GM12878 (cell line): Measurements from ENCODE around the gene TMEM114. TPM values are rescaled to one million over a fixed set of nuclear protein-coding genes. Genes with fewer than 3 reads are reported as not detected.

Source experiments
- ATAC-seq: fragments of 200-7000 bp; cut with Tn5 transposase; 3 replicates; pipeline ENCODE4 v1.9.1; 2020; ENCODE audit warnings: mild to moderate bottlenecking, moderate library complexity
- BruUV-seq: library from RNA; stranded (reverse); fragments of 400-500 nt; replicated peaks from 2 replicates; lab custom pipeline; 2021; lab: Mats Ljungman, UMichigan
- CTCF ChIA-PET: fragments of 300-600 bp; sonication (Branson Sonifier 250); formaldehyde crosslinking; extraction: SDS; loops from one replicate; lab custom pipeline; 2021; ENCODE audit warnings: inconsistent platforms; lab: Yijun Ruan, JAX
- POLR2A ChIA-PET: fragments of 350-600 bp; formaldehyde crosslinking; extraction: SDS; loops from one replicate; lab custom pipeline; 2021; ENCODE audit warnings: inconsistent platforms; lab: Charles Lee
- RAD21 ChIA-PET: fragments of 300-600 bp; sonication (Branson Sonifier 250); formaldehyde crosslinking; loops from one replicate; lab custom pipeline; 2023; ENCODE audit warnings: antibody characterized with exemption; ENCODE audit not compliant: unreplicated experiment; lab: Charles Lee
- SMC1A ChIA-PET: fragments of 300-600 bp; sonication (Branson Sonifier 250); formaldehyde crosslinking; loops from one replicate; lab custom pipeline; 2023; ENCODE audit not compliant: unreplicated experiment, uncharacterized antibody; lab: Charles Lee
- DNase-seq: peaks from one replicate; pipeline ENCODE4 v3.0.0-alpha.2; 2011; ENCODE audit warnings: low read depth, low spot score
- FAIRE-seq: peaks from 3 replicates; lab custom pipeline; 2011; peaks lifted over from hg19 to GRCh38; lab: Jason Lieb, UNC
- H2AFZ ChIP-seq: 2 replicates; pipeline ENCODE4 v1.6.0; 2011; ENCODE audit warnings: low read depth, low read length, control low read depth; ENCODE audit not compliant: control insufficient read depth
- H3K27ac ChIP-seq: 2 replicates; pipeline ENCODE4 v1.5.1; 2011; ENCODE audit warnings: control low read depth; ENCODE audit not compliant: control insufficient read depth, insufficient read depth
- H3K27me3 ChIP-seq, 2 experiments: replicated peaks in 1 of 2; 2 replicates each; pipeline versions ENCODE4 v1.6.0 to v1.6.1; 2011; ENCODE audit warnings: low read length in 1 of 2; ENCODE audit not compliant: control insufficient read depth in 2 of 2, insufficient read depth in 2 of 2
- H3K36me3 ChIP-seq, 2 experiments: 2 replicates each; pipeline ENCODE4 v1.5.1; 2011; ENCODE audit warnings: low read length in 1 of 2; ENCODE audit not compliant: control insufficient read depth in 2 of 2, insufficient read depth in 2 of 2
- H3K4me1 ChIP-seq: 2 replicates; pipeline ENCODE4 v1.6.1; 2011; ENCODE audit warnings: mild to moderate bottlenecking, low read length, moderate library complexity, mixed read lengths; ENCODE audit not compliant: control insufficient read depth, insufficient read depth
- H3K4me2 ChIP-seq: 2 replicates; pipeline ENCODE4 v1.6.0; 2011; ENCODE audit warnings: control low read depth; ENCODE audit not compliant: control insufficient read depth, insufficient read depth
- H3K4me3 ChIP-seq: fragments of 200-600 bp; sonication (generic); 2 replicates; pipeline ENCODE4 v1.5.1; 2016
- H3K79me2 ChIP-seq: 2 replicates; pipeline ENCODE4 v1.6.0; 2011; ENCODE audit warnings: low read length; ENCODE audit not compliant: control insufficient read depth, insufficient read depth
- H3K9ac ChIP-seq: 2 replicates; pipeline ENCODE4 v1.8.0; 2011; ENCODE audit warnings: low read length, control low read depth, mixed read lengths; ENCODE audit not compliant: control insufficient read depth, insufficient read depth
- H3K9me3 ChIP-seq: replicated peaks from 3 replicates; pipeline ENCODE4 v1.5.1; 2011; ENCODE audit warnings: mild to moderate bottlenecking, low read length; ENCODE audit not compliant: control insufficient read depth, insufficient read depth
- H4K20me1 ChIP-seq: 2 replicates; pipeline ENCODE4 v1.6.0; 2011; ENCODE audit not compliant: control insufficient read depth, insufficient read depth
- BRCA1 ChIP-seq: IDR thresholded peaks from 2 replicates; pipeline ENCODE4 v1.6.1; 2011; ENCODE audit warnings: low read depth, low read length, improper control_type of control experiment
- CBX3 ChIP-seq: fragments of 200-600 bp; sonication (generic); IDR thresholded peaks from 2 replicates; pipeline ENCODE4 v1.6.1; 2016; ENCODE audit warnings: low read depth, borderline replicate concordance
- DPF2 ChIP-seq: fragments of 450-650 bp; IDR thresholded peaks from 2 replicates; pipeline ENCODE4 v1.6.1; 2017; ENCODE audit warnings: mild to moderate bottlenecking
- RB1 ChIP-seq: fragments of 450-650 bp; formaldehyde crosslinking; IDR thresholded peaks from 2 replicates; pipeline ENCODE4 v1.6.1; 2017; ENCODE audit warnings: mild to moderate bottlenecking, borderline replicate concordance
- SPI1 ChIP-seq: IDR thresholded peaks from 2 replicates; pipeline ENCODE4 v1.6.1; 2011; ENCODE audit warnings: low read depth, mild to moderate bottlenecking, low read length, moderate library complexity, borderline replicate concordance; ENCODE audit not compliant: insufficient read depth
- ZBED1 ChIP-seq: IDR thresholded peaks from 2 replicates; pipeline ENCODE4 v1.6.1; 2016; ENCODE audit warnings: borderline replicate concordance
- ZNF274 ChIP-seq: IDR thresholded peaks from one replicate; pipeline ENCODE4 v1.8.0; 2011; ENCODE audit not compliant: insufficient read length, insufficient read depth
- WGBS: methylation state at CpG from one replicate; pipeline ENCODE4 v1.1.6; 2016; ENCODE audit warnings: low lambda C conversion rate; ENCODE audit not compliant: insufficient replicate concordance, insufficient coverage; ENCODE audit errors: missing lambda C conversion rate; 5-methylcytosine and 5-hydroxymethylcytosine counted together
- in situ Hi-C: fragments of 300-500 bp; cut with MboI; formaldehyde crosslinking; loops from 9 replicates; pipeline ENCODE4 v1.14.3; 2018; ENCODE audit warnings: mixed read lengths
- intact Hi-C: fragments of 100-400 bp; cut with micrococcal nuclease; formaldehyde crosslinking; loops from one replicate; pipeline ENCODE4 v1.14.2; 2022; ENCODE audit not compliant: unreplicated experiment
- polyA plus RNA-seq, 11 experiments: library from polyadenylated mRNA; depleted of rRNA in 4 of 11; unstranded in 6 of 11; stranded (reverse) in 5 of 11; fragments of >200 nt; fragmentation: Nextera tagmentation in 4 of 11; fragmentation: Illumina TruSeq in 1 of 11; extraction: Ambion mirVana in 4 of 11; extraction: Trizol in 1 of 11; gene quantifications; 1 replicate in 1 of 11; 2 replicates in 10 of 11; pipeline versions ENCODE4 v1.2.1 to v1.2.3, GENCODE V29; 2011 to 2016; ENCODE audit warnings: inconsistent platforms in 2 of 11, missing spikeins in 2 of 11, low read depth in 1 of 11
- total RNA-seq, 4 experiments: library from RNA; depleted of rRNA in 3 of 4; stranded (reverse); fragments of >200 nt in 3 of 4; fragmentation: Illumina TruSeq in 1 of 4; extraction: Trizol in 1 of 4; gene quantifications; 2 replicates each; pipeline versions ENCODE4 v1.2.1 to v1.2.3, GENCODE V29; 2013 to 2021
- TF ChIP-seq, protein P1 (sequence below): fragments of 450-650 bp; IDR thresholded peaks from 2 replicates; pipeline ENCODE4 v1.6.1; 2016; ENCODE audit warnings: mild to moderate bottlenecking
- TF ChIP-seq, protein P2 (sequence below): fragments of 450-650 bp; IDR thresholded peaks from 2 replicates; pipeline ENCODE4 v1.6.1; 2016; ENCODE audit warnings: mild to moderate bottlenecking, moderate library complexity, borderline replicate concordance

TMEM114 gene
- total and polyA plus RNA-seq, 10 of the 15 experiments (the other 5 are each of a cell fraction or from before 2014, with no cell fraction given): not detected

DNA sequence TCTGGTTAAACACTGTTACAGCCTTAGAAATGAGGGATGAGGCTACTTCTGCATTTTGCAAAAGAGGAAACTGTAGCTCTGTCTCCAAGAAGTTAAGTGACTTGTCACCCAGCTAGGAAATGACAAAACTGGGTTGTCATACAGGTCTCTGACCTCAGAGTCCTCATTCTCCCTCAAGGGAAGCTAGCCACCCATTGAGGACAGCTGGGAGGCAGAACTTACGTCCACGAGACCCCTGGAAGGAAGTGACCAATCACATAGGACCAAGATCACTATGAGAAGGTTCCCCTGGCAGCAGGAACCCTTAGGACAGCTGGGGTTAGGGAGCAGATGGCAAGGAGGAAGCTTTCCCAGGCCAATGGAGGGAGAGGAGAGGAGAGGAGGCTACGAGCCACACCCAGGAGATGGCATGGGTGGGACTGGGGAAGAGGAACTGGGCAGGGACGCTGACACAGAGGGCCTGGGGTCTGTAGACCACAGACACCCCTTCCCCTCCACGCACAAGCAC, 42.4 kb upstream of the TMEM114 start:
- SMC1A ChIA-PET: no interaction called here
- RAD21 ChIA-PET: no interaction called here
- H3K4me1 ChIP-seq: no peaks in the 10 kb centered on the region
- in situ Hi-C loops: no loop called here
- no peak overlapping the region for H2AFZ ChIP-seq
- no peaks in the 10 kb centered on the region for H3K79me2 ChIP-seq
- H3K4me2 ChIP-seq: no peak overlapping the region
- no peak overlapping the region for H3K4me3 ChIP-seq
- peaks cover 11 to 24% of the 10 kb centered on the region in 2 experiments for H3K36me3 ChIP-seq
- TF ChIP-seq CBX3 (no peak), BRCA1 (no peak), SPI1 (no peak), DPF2 (no peak), ZNF274 (no peak), RB1 (no peak), ZBED1 (no peak)
- TF ChIP-seq, protein P1, sequence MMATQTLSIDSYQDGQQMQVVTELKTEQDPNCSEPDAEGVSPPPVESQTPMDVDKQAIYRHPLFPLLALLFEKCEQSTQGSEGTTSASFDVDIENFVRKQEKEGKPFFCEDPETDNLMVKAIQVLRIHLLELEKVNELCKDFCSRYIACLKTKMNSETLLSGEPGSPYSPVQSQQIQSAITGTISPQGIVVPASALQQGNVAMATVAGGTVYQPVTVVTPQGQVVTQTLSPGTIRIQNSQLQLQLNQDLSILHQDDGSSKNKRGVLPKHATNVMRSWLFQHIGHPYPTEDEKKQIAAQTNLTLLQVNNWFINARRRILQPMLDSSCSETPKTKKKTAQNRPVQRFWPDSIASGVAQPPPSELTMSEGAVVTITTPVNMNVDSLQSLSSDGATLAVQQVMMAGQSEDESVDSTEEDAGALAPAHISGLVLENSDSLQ: no peak
- TF ChIP-seq, protein P2, sequence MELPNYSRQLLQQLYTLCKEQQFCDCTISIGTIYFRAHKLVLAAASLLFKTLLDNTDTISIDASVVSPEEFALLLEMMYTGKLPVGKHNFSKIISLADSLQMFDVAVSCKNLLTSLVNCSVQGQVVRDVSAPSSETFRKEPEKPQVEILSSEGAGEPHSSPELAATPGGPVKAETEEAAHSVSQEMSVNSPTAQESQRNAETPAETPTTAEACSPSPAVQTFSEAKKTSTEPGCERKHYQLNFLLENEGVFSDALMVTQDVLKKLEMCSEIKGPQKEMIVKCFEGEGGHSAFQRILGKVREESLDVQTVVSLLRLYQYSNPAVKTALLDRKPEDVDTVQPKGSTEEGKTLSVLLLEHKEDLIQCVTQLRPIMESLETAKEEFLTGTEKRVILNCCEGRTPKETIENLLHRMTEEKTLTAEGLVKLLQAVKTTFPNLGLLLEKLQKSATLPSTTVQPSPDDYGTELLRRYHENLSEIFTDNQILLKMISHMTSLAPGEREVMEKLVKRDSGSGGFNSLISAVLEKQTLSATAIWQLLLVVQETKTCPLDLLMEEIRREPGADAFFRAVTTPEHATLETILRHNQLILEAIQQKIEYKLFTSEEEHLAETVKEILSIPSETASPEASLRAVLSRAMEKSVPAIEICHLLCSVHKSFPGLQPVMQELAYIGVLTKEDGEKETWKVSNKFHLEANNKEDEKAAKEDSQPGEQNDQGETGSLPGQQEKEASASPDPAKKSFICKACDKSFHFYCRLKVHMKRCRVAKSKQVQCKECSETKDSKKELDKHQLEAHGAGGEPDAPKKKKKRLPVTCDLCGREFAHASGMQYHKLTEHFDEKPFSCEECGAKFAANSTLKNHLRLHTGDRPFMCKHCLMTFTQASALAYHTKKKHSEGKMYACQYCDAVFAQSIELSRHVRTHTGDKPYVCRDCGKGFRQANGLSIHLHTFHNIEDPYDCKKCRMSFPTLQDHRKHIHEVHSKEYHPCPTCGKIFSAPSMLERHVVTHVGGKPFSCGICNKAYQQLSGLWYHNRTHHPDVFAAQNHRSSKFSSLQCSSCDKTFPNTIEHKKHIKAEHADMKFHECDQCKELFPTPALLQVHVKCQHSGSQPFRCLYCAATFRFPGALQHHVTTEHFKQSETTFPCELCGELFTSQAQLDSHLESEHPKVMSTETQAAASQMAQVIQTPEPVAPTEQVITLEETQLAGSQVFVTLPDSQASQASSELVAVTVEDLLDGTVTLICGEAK: no peak
- ATAC-seq (no peak), DNase-seq (no peak), FAIRE-seq (no peak)
- CTCF ChIA-PET: no interaction called here
- no peak overlapping the region for H3K27ac ChIP-seq
- H3K27me3 ChIP-seq: no peaks in the 10 kb centered on the region
- no peaks in the 10 kb centered on the region for H4K20me1 ChIP-seq
- intact Hi-C loops: no loop called here
- POLR2A ChIA-PET: no interaction called here
- H3K9ac ChIP-seq: no peak overlapping the region
- H3K9me3 ChIP-seq: no peaks in the 10 kb centered on the region
- BruUV-seq: no TSS peak
- 73% methylated on average over 5 of the region's 5 CpGs for WGBS
